ENCODE results near the gene TRNAU1AP.
A peak's percentile ranks its signal among the peaks of the same experiment; 100 is the strongest.
"Not testable (repeated sequence)": the region's sequence is repeated elsewhere in the genome, so short reads cannot be mapped to it uniquely, and the experiment has no call there.

Gene TRNAU1AP

GRCh38 chr1:28578696-28579218 lies 25.9 kb downstream of the TRNAU1AP start:
- no peak for DNase-seq

- DNase-seq, result no peak
These were observed 26.5 kb downstream of the TRNAU1AP start for GRCh38 chr1:28579401-28579800.

- DNase-seq, result peak; percentile 62
These were observed 28.0 kb downstream of the TRNAU1AP start for GRCh38 chr1:28580722-28581530.

GRCh38 chr1:28581531-28582247 lies 28.8 kb downstream of the TRNAU1AP start:
- DNase-seq, result peak; percentile 97

GRCh38 chr1:28582248-28582615 lies 29.3 kb downstream of the TRNAU1AP start:
- no peak for DNase-seq

- DNase-seq, result not testable (repeated sequence)
These were observed 33.9 kb downstream of the TRNAU1AP start for GRCh38 chr1:28586585-28587391.

- DNase-seq, result no peak
These were observed 38.9 kb downstream of the TRNAU1AP start, which contains the start of gene RAB42 for GRCh38 chr1:28591708-28592320. Gene RAB42, plus strand, starts transcription at chr1:28592265. Its CDS starts 247 bp downstream, at chr1:28592512.

- DNase-seq, result no peak
These were observed 39.6 kb downstream of the TRNAU1AP start for GRCh38 chr1:28592321-28593071.

- not testable (repeated sequence) for DNase-seq
These were observed 41.1 kb downstream of the TRNAU1AP start for GRCh38 chr1:28593988-28594356.

GRCh38 chr1:28594686-28595411 lies 42.0 kb downstream of the TRNAU1AP start:
- not testable (repeated sequence) for DNase-seq

- DNase-seq, result no peak
These were observed 42.7 kb downstream of the TRNAU1AP start for GRCh38 chr1:28595412-28596191.

- DNase-seq, result not testable (repeated sequence)
These were observed 43.4 kb downstream of the TRNAU1AP start for GRCh38 chr1:28596276-28596675.

- peak; percentile 57 for DNase-seq
These were observed 48.8 kb downstream of the TRNAU1AP start for GRCh38 chr1:28601696-28602095.

- peak; percentile 44 for DNase-seq
These were observed 49.9 kb downstream of the TRNAU1AP start for GRCh38 chr1:28602536-28603439.

GRCh38 chr1:28604411-28604810 lies 51.5 kb downstream of the TRNAU1AP start:
- no peak for DNase-seq

- no peak for DNase-seq
These were observed 52.1 kb downstream of the TRNAU1AP start for GRCh38 chr1:28604962-28605361.

GRCh38 chr1:28606771-28607170 lies 53.9 kb downstream of the TRNAU1AP start:
- DNase-seq, result no peak

GRCh38 chr1:28613175-28613574 lies 60.3 kb downstream of the TRNAU1AP start:
- no peak for DNase-seq

Measured in activated CD4-positive, alpha-beta T cell treated with anti-CD3 and anti-CD28 coated beads for 48 hours (primary cell).